Omental fat pad (tissue), 4 donors: Measurements from ENCODE around the gene FAAP20. TPM values are rescaled to one million over a fixed set of nuclear protein-coding genes. Genes with fewer than 3 reads are reported as not detected.

Experiments
- ATAC-seq: fragments of 150-250 bp; one replicate; pipeline ENCODE4 v1.9.1; 2016; ENCODE audit warnings: mild to moderate bottlenecking, moderate library complexity; ENCODE audit not compliant: low FRiP score
- DNase-seq: peaks from one replicate; pipeline ENCODE4 v3.0.0-alpha.2; 2019; ENCODE audit warnings: low spot score
- CTCF ChIP-seq, 3 donors: fragments of 450-650 bp; IDR thresholded peaks; one replicate each; pipeline ENCODE4 v1.5.1; 2016 to 2017; ENCODE audit warnings: antibody characterized with exemption in 3 of 3, mild to moderate bottlenecking in 3 of 3, moderate library complexity in 2 of 3
- total RNA-seq, 4 donors: library from RNA; depleted of rRNA; stranded (reverse); fragments of >200 nt; gene quantifications; one replicate each; pipeline ENCODE4 v1.1.0, GENCODE V29; 2016

FAAP20 gene
- total RNA-seq, 4 donors from 2014 or later, result 14.2 to 24.9 (median 21.8) TPM

DNA sequence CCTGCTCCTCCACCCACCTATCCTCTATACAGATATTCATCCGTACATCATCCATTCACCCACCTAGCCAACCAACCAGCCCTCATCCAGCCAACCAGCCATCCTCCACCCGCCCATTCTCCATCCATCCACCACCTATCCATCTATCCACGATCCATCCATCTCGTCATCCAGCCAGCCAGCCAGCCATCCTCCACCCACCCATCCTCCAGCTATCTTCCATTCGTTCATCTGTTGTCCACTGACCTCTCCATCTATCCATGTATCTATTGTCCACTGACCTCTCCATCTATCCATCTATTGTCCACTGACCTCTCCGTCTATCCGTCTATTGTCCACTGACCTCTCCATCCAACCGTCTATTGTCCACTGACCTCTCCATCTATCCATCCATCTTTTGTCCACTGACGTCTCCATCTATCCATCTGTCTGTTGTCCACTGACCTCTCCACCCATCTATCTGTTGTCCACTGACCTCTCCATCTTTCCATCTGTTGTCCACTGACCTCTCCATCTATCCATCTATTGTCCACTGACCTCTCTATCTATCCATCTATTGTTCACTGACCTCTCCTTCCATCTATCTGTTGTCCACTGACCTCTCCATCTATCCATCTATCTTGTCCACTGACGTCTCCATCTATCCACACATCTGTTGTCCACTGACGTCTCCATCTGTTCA, 47.6 kb downstream of the FAAP20 start:
- TF ChIP-seq CTCF (IDR thresholded peaks at IDR 0.05), result no peak
- ATAC-seq (no peak), DNase-seq (no peak)

GRCh38 chr1:2145946-2146835, 48.4 kb downstream of the FAAP20 start:
- DNase-seq (no peak), ATAC-seq (no peak)
- no peak for TF ChIP-seq CTCF (IDR thresholded peaks at IDR 0.05)

DNA sequence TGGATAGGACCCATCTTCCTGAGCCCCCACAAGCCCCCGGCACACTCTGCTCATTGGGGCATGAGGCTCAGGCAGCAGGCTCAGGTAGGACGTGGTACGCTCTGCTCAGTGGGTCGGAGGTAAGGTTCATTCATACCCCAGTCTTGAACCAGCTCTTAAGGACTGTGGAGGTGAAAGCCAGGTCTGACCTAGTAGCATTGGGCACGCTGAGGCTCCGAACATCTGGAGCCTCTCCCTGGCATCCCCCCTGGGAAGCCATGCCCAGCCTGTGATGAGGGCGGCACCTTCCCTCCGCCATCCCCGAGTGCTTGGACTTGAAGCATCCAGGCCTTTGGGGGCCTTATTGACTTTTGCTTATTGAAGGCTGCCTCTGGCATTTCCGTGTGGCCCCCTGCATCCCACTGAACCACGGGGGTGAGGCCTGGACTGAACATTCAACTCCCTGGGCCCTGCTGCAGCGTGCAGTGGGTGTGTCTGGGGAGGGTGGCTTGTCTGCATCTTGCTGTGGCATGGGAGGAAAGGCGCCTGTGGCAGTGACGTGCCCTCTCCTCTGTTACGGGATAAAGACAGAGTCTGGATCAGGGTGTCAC, 50.0 kb downstream of the FAAP20 start:
- no peak for TF ChIP-seq CTCF (IDR thresholded peaks at IDR 0.05)

GRCh38 chr1:2143814-2144500, 50.6 kb downstream of the FAAP20 start:
- no peak for TF ChIP-seq CTCF (IDR thresholded peaks at IDR 0.05)
- no peak for DNase-seq

More for the DNA sequence above, 50.0 kb downstream of the FAAP20 start:
- ATAC-seq (no peak), DNase-seq (no peak)

DNA sequence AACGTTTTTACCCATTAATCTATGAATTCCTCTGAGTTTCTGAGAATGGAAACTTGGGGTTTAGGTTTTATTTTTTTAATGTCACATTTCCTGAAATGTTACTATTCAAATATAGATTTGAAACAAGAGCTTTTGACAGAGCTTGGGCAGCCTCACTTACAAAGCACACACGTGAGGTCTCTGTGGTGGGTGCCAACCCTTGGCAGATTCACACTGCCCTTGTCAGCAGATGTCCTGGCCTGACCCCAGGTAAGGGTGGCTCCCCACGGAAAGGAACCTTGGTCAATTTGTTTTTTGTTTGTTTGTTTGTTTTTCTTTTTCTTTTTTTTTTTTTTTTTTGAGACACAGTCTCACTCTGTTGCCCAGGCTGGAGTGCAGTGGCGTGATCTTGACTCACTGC, 53.5 kb downstream of the FAAP20 start:
- no peak for ATAC-seq
- TF ChIP-seq CTCF (IDR thresholded peaks at IDR 0.05), result no peak
- no peak for DNase-seq

More at GRCh38 chr1:2143814-2144500, 50.6 kb downstream of the FAAP20 start:
- no peak for ATAC-seq

Other genes with a start within 250 kb of the FAAP20 start
- gene CFAP74, start 191.0 kb downstream of the FAAP20 start, total RNA-seq, result under 1 TPM in 1 of 4 donors, not detected in 3; 0.24 TPM
- not detected for gene GABRD, start 175.4 kb downstream of the FAAP20 start, total RNA-seq
- 1 to 10 TPM; 2.5 to 8.1 (median 2.6) TPM for gene PRKCZ, start 144.4 kb downstream of the FAAP20 start, total RNA-seq
- 10 to 100 TPM; 35.3 to 54.0 (median 47.3) TPM for gene SKI, start 33.5 kb upstream of the FAAP20 start, total RNA-seq
- 1 to 10 TPM; 4.0 to 9.1 (median 6.4) TPM for gene MORN1, start 196.8 kb upstream of the FAAP20 start, total RNA-seq
- 10 to 100 TPM; 59.4 to 91.7 (median 72.7) TPM for gene RER1, start 197.1 kb upstream of the FAAP20 start, total RNA-seq
- 10 to 100 TPM; 20.8 to 33.3 (median 23.9) TPM for gene PEX10, start 217.8 kb upstream of the FAAP20 start, total RNA-seq